HepG2 (cell line): ENCODE measurements around the gene CD302.

Experiments used
- CTCF ChIP-seq: sonication (generic); formaldehyde crosslinking; IDR thresholded peaks from 2 replicates; pipeline ENCODE4 v1.5.0; 2020; ENCODE audit warnings: mild to moderate bottlenecking, missing genetic modification reagents, moderate library complexity
- EZH2 ChIP-seq: conservative IDR thresholded peaks from 2 replicates; pipeline ENCODE4 v1.6.1; 2012; ENCODE audit warnings: mild to moderate bottlenecking, low read depth, low read length, moderate library complexity
- KAT8 ChIP-seq: IDR thresholded peaks from 2 replicates; pipeline ENCODE4 v1.6.1; 2016; ENCODE audit warnings: missing genetic modification reagents, missing compliant biosample characterization
- PATZ1 ChIP-seq: sonication (generic); formaldehyde crosslinking; IDR thresholded peaks from 2 replicates; pipeline ENCODE4 v1.4.0; 2020; ENCODE audit warnings: missing genetic modification reagents
- REST ChIP-seq, 2 experiments: IDR thresholded peaks; 2 replicates each; pipeline ENCODE4 v1.6.1; 2011 to 2012; ENCODE audit warnings: low read length in 2 of 2, borderline replicate concordance in 1 of 2, low read depth in 1 of 2, mild to moderate bottlenecking in 1 of 2, moderate library complexity in 1 of 2
- RFX1 ChIP-seq: fragments of 450-650 bp; IDR thresholded peaks from 2 replicates; pipeline ENCODE4 v1.6.1; 2017
- SRSF1 ChIP-seq: fragments of 200-400 bp; formaldehyde crosslinking; optimal IDR thresholded peaks from 2 replicates; pipeline ENCODE3; 2017; ENCODE audit warnings: mild to moderate bottlenecking, low read depth, low read length, moderate library complexity

GRCh38 chr2:159755014-159755413 is 43.0 kb downstream of the CD302 start:
- no peak for TF ChIP-seq CTCF (CRISPR knock-in tag)
- TF ChIP-seq EZH2: no peak
- TF ChIP-seq PATZ1 (CRISPR knock-in tag): no peak
- no peak for TF ChIP-seq REST (IDR thresholded peaks at IDR 0.05; ENCODE audit: borderline replicate concordance in 1 of 2, low read depth in 1 of 2, low read length in 2 of 2)
- TF ChIP-seq RFX1: no peak
- TF ChIP-seq KAT8: no peak
- TF ChIP-seq SRSF1: no peak
